Putamen (tissue), 1 donor: ENCODE results near the gene ICAM3.
A peak's percentile ranks its signal among the peaks of the same experiment; 100 is the strongest.
"Not testable (repeated sequence)": the region's sequence is repeated elsewhere in the genome, so short reads cannot be mapped to it uniquely, and the experiment has no call there.

ENCODE experiments used
- DNase-seq: peaks from one replicate; pipeline ENCODE4 v3.0.0-alpha.2; 2016; ENCODE audit warnings: low spot score

ICAM3 gene

DNA sequence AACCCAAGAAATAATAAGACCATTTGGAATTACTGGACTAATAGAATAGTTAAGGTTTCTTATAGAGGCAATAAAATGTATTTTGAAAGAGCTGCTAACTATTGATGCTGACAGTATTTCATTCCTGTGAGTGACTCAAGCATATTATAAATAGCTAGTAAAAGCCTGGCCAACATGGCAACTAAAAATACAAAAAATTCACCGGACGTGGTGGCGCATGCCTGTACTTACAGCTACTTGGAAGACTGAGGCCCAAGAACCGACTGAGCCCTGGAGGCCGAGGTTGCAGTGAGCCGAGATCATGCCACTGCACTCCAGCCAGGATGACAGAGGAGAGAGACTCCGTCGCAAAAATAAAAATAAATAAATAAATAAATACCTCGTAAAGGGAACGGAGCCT lies 5.4 kb upstream of the ICAM3 start:
- no peak for DNase-seq

GRCh38 chr19:10343495-10343894 lies 4.1 kb upstream of the ICAM3 start:
- DNase-seq, result no peak

- DNase-seq, result no peak
Observed at GRCh38 chr19:10339977-10340376, 553 bp upstream of the ICAM3 start.

GRCh38 chr19:10338940-10339339 lies 484 bp downstream of the ICAM3 start:
- DNase-seq, result no peak

DNA sequence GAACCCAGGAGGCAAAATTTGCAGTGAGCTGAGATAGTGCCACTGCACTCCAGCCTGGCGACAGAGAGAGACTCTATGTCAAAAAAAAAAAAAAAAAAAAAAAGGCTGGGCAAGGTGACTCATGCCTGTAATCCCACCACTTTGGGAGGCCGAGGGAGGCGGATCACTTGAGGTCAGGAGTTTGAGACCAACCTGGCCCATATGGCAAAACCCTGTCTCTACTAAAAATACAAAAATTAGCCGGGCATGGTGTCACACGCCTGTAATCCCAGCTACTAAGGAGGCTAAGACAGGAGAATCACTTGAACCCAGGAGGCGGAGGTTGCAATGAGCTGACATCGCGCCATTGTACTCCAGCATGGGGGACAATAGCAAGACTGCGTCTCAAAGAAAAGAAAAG lies 2.7 kb downstream of the ICAM3 start:
- DNase-seq, result not testable (repeated sequence)

GRCh38 chr19:10335352-10335985 lies 4.0 kb downstream of the ICAM3 start:
- no peak for DNase-seq

DNA sequence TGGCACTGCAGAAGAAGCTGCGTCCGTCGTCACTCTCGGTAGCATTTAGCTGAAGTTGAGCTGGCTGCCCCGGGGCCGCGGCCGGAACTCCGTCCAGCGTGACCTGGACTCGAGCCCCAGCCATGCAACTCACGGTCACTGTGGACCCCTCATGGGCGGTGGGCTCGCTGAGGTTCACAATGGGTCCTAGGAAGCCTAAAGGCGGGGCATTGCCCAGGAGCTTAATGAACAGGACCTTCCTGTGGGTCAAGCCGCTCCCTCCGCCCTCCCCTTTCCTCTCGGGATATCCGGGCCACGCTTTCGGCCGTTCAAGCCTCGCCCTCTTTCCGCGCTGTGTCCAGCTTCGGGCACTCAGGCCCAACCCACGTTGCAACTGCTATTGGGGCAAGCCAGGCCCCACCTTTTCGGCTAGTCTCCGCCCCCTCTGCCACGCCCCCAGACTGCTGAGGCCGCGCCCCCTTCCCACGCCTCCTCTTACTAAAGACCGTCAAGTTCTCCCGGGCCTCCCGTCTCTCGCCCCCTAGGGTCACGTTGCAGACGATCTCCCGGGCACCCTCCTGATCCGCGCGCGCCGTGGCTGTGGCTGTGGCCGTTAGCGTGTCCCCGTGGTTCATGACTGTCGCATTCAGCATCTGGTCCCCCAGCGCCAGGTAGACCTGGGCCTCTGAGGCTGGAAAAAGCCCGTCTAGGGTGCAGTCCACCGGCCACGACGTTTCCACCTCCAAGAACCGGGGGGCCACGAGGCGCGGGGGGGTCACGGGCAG lies 4.7 kb downstream of the ICAM3 start:
- DNase-seq, result peak; percentile 74

- DNase-seq, result no peak
Observed at GRCh38 chr19:10333758-10334587, 5.5 kb downstream of the ICAM3 start.

DNA sequence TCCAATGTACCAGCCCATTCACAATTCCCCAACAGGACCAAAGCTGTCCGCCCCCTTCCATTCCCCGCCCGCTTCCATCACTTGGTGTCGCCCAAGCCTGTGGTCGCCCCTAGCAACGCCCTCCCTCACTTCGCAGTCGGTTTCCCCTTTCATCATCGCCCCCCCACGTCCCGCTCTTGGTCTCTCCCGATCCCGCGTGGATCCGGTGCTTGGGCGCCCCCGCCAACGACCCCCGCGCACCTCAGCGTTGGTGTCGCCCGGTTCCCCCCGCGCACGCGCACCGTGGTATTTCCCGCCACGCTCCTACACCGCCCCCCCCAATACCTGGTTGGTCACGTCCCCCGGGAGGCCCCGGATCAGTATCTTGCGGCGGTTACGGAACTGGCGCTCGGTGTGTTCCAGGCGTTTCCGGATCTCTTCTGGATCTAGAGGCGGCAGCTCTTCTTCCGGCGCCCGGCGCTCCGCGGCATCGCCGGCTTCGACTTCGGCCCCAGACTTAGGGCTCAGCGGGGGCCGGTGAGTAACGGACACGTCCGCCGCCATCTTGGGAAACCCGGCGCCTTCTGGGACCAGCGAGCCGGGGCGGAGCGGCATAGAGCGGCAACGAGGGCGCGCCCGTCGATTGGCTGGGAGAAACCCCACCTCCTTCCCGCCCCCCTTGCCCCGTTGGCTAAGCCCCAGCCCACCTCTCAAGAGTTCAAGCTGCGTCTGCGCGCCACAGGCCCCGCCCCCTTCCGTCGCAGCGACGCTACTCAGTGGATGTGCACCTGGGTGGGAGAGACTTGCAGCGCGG lies 6.3 kb downstream of the ICAM3 start, which contains the start of gene RAVER1:
RAVER1 (minus strand) TSS at position 565 of the 793 bp plus-strand sequence; CDS start at position 543, 22 bp downstream.
- DNase-seq, result peak; percentile 97

DNA sequence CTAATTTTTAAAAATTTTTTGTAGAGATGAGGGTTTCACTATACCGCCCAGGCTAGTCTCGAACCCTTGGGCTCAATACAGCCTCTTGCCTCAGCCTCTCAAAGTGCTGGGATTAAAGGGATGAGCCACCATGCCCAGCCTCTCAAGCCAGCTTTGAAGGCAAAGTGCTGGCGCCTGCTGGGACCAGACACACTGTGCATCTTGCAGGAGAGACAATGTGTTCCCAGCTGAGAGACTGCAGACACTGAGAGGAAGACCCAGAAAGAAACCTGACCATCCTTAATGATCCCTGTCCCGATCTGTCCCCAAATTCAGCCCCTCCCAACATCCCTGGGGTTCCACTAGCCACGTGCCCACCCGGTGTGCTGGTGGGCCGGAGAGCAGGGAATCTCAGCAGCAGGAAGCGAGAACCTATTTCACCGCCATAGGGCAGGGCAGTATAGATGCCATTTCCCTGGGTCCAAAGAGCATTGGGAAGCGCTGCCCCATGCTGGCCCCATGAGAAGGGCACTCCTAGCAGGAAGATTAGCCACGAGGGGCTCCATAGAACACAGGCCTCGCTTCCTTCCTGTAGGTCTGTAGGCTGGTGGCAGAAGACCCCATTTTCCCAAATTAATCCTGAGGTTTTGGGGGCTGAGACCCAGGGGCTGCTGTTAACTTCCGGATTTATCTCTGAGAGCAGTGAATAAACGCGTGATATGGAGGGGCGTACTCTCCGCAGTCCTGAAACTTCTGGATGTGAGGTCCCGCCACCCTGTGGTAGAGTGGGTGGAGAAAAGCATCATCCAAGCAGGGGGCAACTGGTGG lies 7.1 kb downstream of the ICAM3 start:
- no peak for DNase-seq

- no peak for DNase-seq
Observed at GRCh38 chr19:10329555-10329954, 9.9 kb downstream of the ICAM3 start.

DNA sequence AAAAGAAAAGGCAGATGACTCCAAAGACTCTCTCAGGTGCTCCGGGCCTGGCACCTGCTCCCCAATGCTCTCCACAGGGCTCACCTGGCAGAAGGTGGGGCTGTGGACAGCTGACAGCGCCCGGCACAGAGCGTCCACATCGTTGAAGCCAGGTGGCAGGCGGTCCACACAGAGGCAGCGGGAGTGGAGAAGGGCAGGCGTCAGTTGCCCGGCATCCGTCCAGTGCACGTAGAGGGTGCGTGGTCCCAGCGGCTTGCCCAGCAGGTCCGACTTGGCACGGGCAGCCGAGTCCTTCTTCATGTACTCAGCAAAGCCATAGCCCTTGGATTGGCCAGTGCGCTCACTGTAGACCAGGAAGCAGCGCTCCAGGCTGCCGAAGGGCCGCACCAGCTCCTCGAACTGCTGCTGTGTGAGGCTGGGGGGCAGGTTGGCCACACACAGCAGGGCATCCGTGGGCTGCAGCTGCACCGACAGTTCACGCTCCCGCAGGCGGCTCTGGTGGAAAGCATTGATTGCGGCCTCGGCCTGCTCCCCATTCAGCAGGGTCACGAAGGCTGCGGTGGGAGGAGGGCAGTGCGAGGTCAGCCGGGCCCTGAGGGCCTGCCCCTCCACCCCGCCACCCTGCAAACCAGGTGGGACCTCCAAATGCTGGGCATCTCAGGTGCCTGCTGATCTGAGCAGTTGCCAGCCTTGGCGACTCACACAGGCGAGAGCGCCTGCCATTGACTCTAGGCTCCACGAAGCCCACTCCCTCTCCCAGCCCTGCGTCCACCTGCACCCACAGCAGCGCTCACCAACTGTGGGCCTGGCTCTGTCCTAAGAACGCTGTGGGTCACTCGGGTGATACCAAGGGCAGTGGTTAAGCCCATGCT lies 10.6 kb downstream of the ICAM3 start:
- no peak for DNase-seq

- DNase-seq, result no peak
Observed at GRCh38 chr19:10327793-10328192, 11.6 kb downstream of the ICAM3 start.

- DNase-seq, result no peak
Observed at GRCh38 chr19:10325732-10326131, 13.7 kb downstream of the ICAM3 start.

DNA sequence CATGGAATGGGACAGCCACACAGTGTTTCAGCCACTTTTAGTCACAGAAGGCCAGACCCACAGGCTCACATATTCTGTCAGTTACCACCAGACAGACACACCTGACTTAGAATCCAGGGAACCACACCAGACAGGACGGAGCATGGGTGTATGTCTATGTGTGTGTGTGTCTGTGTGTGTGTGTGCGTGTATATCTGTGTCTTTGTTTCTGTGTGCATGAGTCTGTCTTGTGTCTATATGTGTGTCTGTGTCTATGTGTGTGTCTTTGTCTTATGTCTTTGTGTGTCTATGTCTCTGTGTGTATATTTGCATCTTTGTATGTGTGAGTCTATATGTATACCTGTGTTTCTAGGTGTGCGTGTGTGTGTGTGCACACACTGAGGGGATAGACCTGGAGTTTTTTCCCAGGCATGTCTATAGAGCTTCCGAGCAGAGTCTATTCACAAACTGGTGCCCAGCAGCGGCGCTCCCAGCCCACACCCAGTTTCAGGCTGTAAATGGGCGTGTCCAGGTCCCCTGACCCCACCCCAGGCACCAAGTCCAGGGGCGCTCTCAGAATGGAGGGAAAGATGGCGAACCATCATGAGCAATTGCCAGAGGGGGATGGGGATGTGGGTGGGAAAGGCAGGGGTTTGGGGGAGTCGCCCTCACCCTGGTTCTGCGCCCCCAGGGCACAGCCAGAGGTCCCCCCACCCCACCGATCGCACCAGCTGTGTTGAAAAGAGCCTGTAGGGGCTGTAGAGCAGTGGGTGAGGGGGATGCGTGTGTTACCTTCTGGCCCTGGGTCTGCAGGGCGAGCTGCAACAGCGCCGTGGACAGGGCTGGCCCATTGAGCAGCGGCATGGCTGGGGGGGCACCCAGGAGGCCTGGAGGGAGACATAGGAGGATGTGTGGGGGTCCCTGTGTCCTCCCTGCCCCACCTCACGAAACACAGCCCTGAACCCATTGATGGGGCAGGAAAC lies 17.3 kb downstream of the ICAM3 start:
- no peak for DNase-seq

GRCh38 chr19:10321417-10321797 lies 18.0 kb downstream of the ICAM3 start:
- no peak for DNase-seq

DNA sequence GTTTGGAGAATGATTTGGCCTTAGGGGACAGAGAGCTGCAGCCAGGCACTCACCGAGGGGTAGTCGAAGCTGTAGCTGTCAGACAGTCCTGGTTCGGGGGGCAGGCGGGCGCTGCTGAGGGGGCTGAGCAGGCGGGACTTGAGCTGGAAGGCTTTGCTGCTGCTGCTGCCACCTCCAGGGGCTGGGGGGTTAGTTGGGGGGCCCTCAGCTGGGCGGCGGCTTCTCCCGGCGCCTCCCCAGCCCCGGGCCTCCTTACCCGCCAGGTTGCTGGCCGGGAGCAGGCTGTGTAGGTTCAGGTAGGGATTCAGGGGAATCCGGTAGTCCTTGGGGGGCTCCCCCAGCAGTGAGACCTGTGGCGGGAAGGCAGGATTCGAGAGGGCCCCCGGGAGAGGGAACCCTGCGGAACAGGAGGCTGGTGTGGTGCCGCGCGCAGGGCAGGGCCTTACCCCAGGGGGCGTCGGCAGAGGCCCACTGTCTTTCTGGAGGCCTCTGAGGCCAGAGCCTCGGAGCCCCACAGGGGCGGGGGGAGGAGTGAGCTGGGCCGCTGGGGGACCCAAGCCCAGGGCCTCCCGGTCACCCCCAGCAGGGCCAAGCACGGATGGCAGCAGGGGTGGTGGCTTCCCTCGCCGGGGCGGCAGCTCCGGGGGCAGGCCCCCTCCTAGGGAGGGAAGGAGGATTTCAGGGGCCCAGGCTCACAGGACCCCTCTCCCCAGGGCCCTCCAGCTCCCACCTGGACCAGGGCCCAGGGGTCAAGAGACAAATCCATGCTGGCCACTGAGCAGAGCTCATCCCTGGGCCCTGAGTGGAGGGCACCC lies 18.6 kb downstream of the ICAM3 start:
- no peak for DNase-seq
